Measurements from ENCODE around the gene SYDE1. TPM values are rescaled to one million over a fixed set of nuclear protein-coding genes. Genes with fewer than 3 reads are reported as not detected.

The SYDE1 gene
- total RNA-seq, 2 experiments from 2014 or later = 1.1 to 1.8 TPM

GRCh38 chr19:15161028-15161984 lies 54.1 kb downstream of the SYDE1 start:
- Mint-ChIP-seq H3K9me3 (peaks cover 13% of the 10 kb centered on the region), H3K27me3 (peaks cover 1% of the 10 kb centered on the region), H3K27ac (no peak overlapping the region), H3K4me1 (ENCODE audit: low read depth) (no peaks in the 10 kb centered on the region), H3K4me3 (no peak overlapping the region), H3K36me3 (ENCODE audit: low read depth) (no peaks in the 10 kb centered on the region)
- ATAC-seq (no peak), DNase-seq (no peak)
- CTCF ChIA-PET = interaction anchor here (1.0 to 1.6 kb wide), 4 partner anchors 16 to 258 kb away, joined by 3 to 5 read pairs (median 4); partner anchors contain the start of gene AKAP8L
- POLR2A ChIA-PET = no interaction called here
- intact Hi-C loops (cut with micrococcal nuclease) = no loop called here
- no peak for TF ChIP-seq CTCF (IDR thresholded peaks at IDR 0.05)

Other genes with a start within 250 kb of the SYDE1 start
- not detected for gene OR7A17, start 221.3 kb upstream of the SYDE1 start, total RNA-seq
- not detected for gene OR7C2, start 165.9 kb upstream of the SYDE1 start, total RNA-seq
- gene SLC1A6, start 127.5 kb upstream of the SYDE1 start, total RNA-seq = not detected
- not detected for gene CASP14, start 57.9 kb upstream of the SYDE1 start, total RNA-seq
- not detected for gene OR1I1, start 25.2 kb upstream of the SYDE1 start, total RNA-seq
- gene NOTCH3, start 93.6 kb downstream of the SYDE1 start, total RNA-seq = under 1 TPM in 1 of 2 experiments, not detected in 1; 0.16 TPM
- not detected for gene EPHX3, start 125.0 kb downstream of the SYDE1 start, total RNA-seq
- gene BRD4, start 225.1 kb downstream of the SYDE1 start, total RNA-seq = 10 to 100 TPM; 94.3 to 99.6 TPM

Measured in activated CD8-positive, alpha-beta T cell treated with anti-CD3 and anti-CD28 coated beads for 36 hours (primary cell).